Keratinocyte (primary cell): ENCODE data around the gene CIRBP. TPM values are rescaled to one million over a fixed set of nuclear protein-coding genes. Genes with fewer than 3 reads are reported as not detected.

Source experiments
- DNase-seq: peaks from one replicate; pipeline ENCODE4 v3.0.0-alpha.2; 2011; ENCODE audit warnings: low read depth, missing footprints, low spot score
- FAIRE-seq: peaks from 2 replicates; lab custom pipeline; 2011; peaks lifted over from hg19 to GRCh38; lab: Jason Lieb, UNC
- H2AFZ ChIP-seq: 2 replicates; pipeline ENCODE4 v1.6.0; 2012; ENCODE audit warnings: low read length, control low read depth, inconsistent platforms; ENCODE audit not compliant: control insufficient read depth
- H3K27ac ChIP-seq: 2 replicates; pipeline ENCODE4 v1.5.1; 2011; ENCODE audit warnings: low read length; ENCODE audit not compliant: control insufficient read depth, insufficient read depth
- H3K27me3 ChIP-seq: 3 replicates; pipeline ENCODE4 v1.6.0; 2011; ENCODE audit warnings: low read length; ENCODE audit not compliant: control insufficient read depth, insufficient read depth; ENCODE audit errors: extremely low read depth
- H3K36me3 ChIP-seq, 2 experiments: 2 replicates in 1 of 2; 3 replicates in 1 of 2; pipeline ENCODE4 v1.5.1; 2011; ENCODE audit warnings: low read length in 2 of 2, mild to moderate bottlenecking in 1 of 2; ENCODE audit not compliant: control insufficient read depth in 2 of 2, insufficient read depth in 2 of 2; ENCODE audit errors: extremely low read depth in 1 of 2
- H3K4me1 ChIP-seq: 3 replicates; pipeline ENCODE4 v1.5.1; 2011; ENCODE audit warnings: low read length; ENCODE audit not compliant: control insufficient read depth, insufficient read depth; ENCODE audit errors: extremely low read depth
- H3K4me2 ChIP-seq: 3 replicates; pipeline ENCODE4 v1.6.0; 2011; ENCODE audit warnings: low read depth, low read length; ENCODE audit not compliant: control insufficient read depth, insufficient read depth; ENCODE audit errors: extremely low read depth
- H3K4me3 ChIP-seq, 3 experiments: fragments of 200-600 bp in 1 of 3; sonication (generic) in 1 of 3; 2 replicates in 2 of 3; 3 replicates in 1 of 3; pipeline ENCODE4 v1.5.1; 2011 to 2016; ENCODE audit warnings: low read length in 3 of 3, mild to moderate bottlenecking in 3 of 3, control low read depth in 2 of 3, inconsistent platforms in 1 of 3, low read depth in 1 of 3, mixed read lengths in 1 of 3, mixed run types in 1 of 3, moderate library complexity in 1 of 3; ENCODE audit not compliant: control insufficient read depth in 2 of 3, insufficient read depth in 2 of 3; ENCODE audit errors: extremely low read depth in 1 of 3
- H3K79me2 ChIP-seq: 2 replicates; pipeline ENCODE4 v1.6.0; 2012; ENCODE audit warnings: low read length; ENCODE audit not compliant: control insufficient read depth, insufficient read depth
- H3K9ac ChIP-seq: 3 replicates; pipeline ENCODE4 v1.6.0; 2011; ENCODE audit warnings: low read length; ENCODE audit not compliant: control insufficient read depth, insufficient read depth; ENCODE audit errors: extremely low read depth
- H3K9me1 ChIP-seq: 3 replicates; pipeline ENCODE4 v1.6.0; 2011; ENCODE audit warnings: low read length; ENCODE audit not compliant: control insufficient read depth, insufficient read depth; ENCODE audit errors: extremely low read depth
- H3K9me3 ChIP-seq: 2 replicates; pipeline ENCODE4 v1.5.1; 2012; ENCODE audit warnings: low read depth, low read length; ENCODE audit not compliant: control insufficient read depth
- H4K20me1 ChIP-seq: 3 replicates; pipeline ENCODE4 v1.6.0; 2011; ENCODE audit warnings: low read length; ENCODE audit not compliant: control insufficient read depth, insufficient read depth; ENCODE audit errors: extremely low read depth
- EZH2 ChIP-seq: IDR thresholded peaks from one replicate; pipeline ENCODE4 v1.6.1; 2012; ENCODE audit warnings: inconsistent platforms, mild to moderate bottlenecking, low read length, moderate library complexity
- dilution Hi-C: fragments of 300-500 bp; cut with MboI; formaldehyde crosslinking; loops from one replicate; pipeline ENCODE4 v1.7.0; 2020; ENCODE audit warnings: low sequenced_read_pairs; ENCODE audit not compliant: extremely low pct_ligation_motif_present
- polyA plus RNA-seq, 5 experiments: library from polyadenylated mRNA; depleted of rRNA in 3 of 5; stranded (reverse) in 3 of 5; stranded (forward) in 1 of 5; unstranded in 1 of 5; fragments of >200 nt; gene quantifications; 1 replicate in 1 of 5; 2 replicates in 3 of 5; 3 replicates in 1 of 5; pipeline versions ENCODE4 v1.2.1 to v1.2.3, GENCODE V29; 2011 to 2012; ENCODE audit warnings: missing spikeins in 2 of 5, low read depth in 1 of 5, low replicate concordance in 1 of 5
- TF ChIP-seq, protein P1 (sequence below), 3 experiments: IDR thresholded peaks in 1 of 3; conservative IDR thresholded peaks in 1 of 3; optimal IDR thresholded peaks in 1 of 3; 2 replicates in 2 of 3; 3 replicates in 1 of 3; pipeline versions ENCODE3 to v1.5.1; 2011; ENCODE audit warnings: low read length in 3 of 3, mild to moderate bottlenecking in 3 of 3, moderate library complexity in 2 of 3, control low read depth in 1 of 3, inconsistent platforms in 1 of 3; ENCODE audit not compliant: insufficient read depth in 2 of 3; ENCODE audit errors: extremely low read depth in 1 of 3

Gene CIRBP
- polyA plus RNA-seq, 1 donor (not counting 4 experiments of a cell fraction or from before 2014, with no cell fraction given), result 113 TPM

DNA sequence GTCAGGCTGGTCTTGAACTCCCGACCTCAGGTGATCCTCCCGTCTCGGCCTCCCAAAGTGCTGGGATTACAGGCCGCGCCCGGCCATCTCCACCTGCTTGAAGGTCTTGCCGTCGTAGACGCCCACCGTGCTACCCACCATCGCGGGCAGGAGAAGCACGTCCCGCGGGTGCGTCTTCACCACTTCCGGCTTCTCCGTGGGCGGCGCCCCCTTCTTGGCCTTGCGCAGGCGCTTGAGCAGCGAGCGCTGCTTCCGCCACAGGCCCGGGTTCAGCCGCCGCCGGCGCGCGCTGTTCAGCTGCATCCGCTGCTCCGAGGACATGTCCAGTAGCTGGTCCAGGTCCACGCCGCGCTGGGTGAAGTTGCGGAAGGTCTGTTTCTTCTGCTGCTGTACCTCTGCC lies 38.2 kb downstream of the CIRBP start:
- FAIRE-seq, result no peak

DNA sequence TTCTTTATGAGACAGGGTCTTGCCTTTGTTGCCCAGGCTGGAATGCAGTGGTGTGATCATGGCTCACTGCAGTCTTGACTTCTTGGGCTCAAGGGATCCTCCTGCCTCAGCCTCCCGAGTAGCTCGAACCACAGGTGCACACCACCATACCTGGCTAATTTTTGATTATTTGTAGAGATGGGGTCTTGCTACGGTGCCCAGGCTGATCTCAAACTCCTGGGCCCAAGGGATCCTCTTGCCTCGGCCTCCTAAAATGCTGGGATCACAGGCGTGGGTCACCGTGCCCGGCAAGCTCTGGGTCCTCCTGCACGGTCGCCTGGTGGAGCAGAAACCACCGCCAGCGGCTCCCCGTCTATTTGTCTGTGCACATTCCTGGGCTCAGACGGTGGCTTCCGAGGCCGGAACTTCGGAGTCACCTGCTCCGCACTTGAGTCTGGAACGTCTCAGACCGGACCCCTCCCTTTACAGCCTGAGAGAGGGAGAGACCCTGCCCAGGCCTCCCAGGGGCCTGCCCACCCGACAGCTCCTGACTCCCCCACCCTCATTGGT lies 38.7 kb downstream of the CIRBP start:
- H3K27me3 ChIP-seq, result no peaks in the 10 kb centered on the region
- H3K9me1 ChIP-seq, result no peaks in the 10 kb centered on the region
- no peak for DNase-seq
- H3K36me3 ChIP-seq, result no peaks in the 10 kb centered on the region
- H3K9me3 ChIP-seq, result no peaks in the 10 kb centered on the region
- no peak overlapping the region for H3K9ac ChIP-seq
- H3K27ac ChIP-seq, result no peak overlapping the region
- H3K4me3 ChIP-seq, result no peak overlapping the region
- FAIRE-seq, result no peak
- H3K79me2 ChIP-seq, result no peaks in the 10 kb centered on the region
- H4K20me1 ChIP-seq, result no peaks in the 10 kb centered on the region
- H2AFZ ChIP-seq, result no peak overlapping the region
- no peak for TF ChIP-seq EZH2
- TF ChIP-seq, protein P1, sequence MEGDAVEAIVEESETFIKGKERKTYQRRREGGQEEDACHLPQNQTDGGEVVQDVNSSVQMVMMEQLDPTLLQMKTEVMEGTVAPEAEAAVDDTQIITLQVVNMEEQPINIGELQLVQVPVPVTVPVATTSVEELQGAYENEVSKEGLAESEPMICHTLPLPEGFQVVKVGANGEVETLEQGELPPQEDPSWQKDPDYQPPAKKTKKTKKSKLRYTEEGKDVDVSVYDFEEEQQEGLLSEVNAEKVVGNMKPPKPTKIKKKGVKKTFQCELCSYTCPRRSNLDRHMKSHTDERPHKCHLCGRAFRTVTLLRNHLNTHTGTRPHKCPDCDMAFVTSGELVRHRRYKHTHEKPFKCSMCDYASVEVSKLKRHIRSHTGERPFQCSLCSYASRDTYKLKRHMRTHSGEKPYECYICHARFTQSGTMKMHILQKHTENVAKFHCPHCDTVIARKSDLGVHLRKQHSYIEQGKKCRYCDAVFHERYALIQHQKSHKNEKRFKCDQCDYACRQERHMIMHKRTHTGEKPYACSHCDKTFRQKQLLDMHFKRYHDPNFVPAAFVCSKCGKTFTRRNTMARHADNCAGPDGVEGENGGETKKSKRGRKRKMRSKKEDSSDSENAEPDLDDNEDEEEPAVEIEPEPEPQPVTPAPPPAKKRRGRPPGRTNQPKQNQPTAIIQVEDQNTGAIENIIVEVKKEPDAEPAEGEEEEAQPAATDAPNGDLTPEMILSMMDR (optimal IDR thresholded peaks at IDR 0.05 in 1 of 3, IDR thresholded peaks at IDR 0.05 in 1 of 3, conservative IDR thresholded peaks at IDR 0.05 in 1 of 3; ENCODE audit: extremely low read depth in 1 of 3, insufficient read depth in 2 of 3, low read length in 3 of 3), result no peak
- peaks cover under 1% of the 10 kb centered on the region for H3K4me1 ChIP-seq
- H3K4me2 ChIP-seq, result no peak overlapping the region
- dilution Hi-C loops, result no loop called here

More for the DNA sequence above, 38.2 kb downstream of the CIRBP start:
- Histone ChIP-seq H3K4me1 (no peaks in the 10 kb centered on the region), H3K9me1 (no peaks in the 10 kb centered on the region), H2AFZ (no peak overlapping the region), H3K27me3 (no peaks in the 10 kb centered on the region), H3K79me2 (no peaks in the 10 kb centered on the region), H3K4me3 (no peak overlapping the region), H3K9ac (no peak overlapping the region), H3K4me2 (no peak overlapping the region), H3K9me3 (no peaks in the 10 kb centered on the region), H3K36me3 (no peaks in the 10 kb centered on the region), H4K20me1 (no peaks in the 10 kb centered on the region), H3K27ac (no peak overlapping the region)
- DNase-seq, result no peak
- dilution Hi-C loops, result no loop called here
- no peak for TF ChIP-seq EZH2

DNA sequence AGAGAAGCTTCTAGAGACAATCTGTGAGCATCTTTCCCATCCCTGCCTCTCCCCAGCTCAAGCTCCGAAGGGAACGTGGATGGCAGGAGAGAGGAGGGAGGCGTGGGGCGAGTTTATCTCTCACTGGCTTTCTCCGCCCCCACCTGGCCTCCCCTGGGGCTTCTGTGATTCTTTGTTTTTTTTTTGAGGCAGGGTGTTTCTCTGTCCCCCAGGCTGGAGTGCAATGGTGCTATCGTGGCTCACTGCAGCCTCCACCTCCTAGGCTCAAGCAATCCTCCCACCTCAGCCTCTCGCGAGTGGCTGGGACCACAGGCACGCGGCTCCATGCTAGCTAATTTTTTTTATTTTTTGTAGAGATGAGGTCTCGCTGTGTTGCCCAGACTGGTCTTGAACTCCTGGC lies 39.6 kb downstream of the CIRBP start:
- Histone ChIP-seq H3K4me3 (no peak overlapping the region), H3K36me3 (no peaks in the 10 kb centered on the region), H3K79me2 (no peaks in the 10 kb centered on the region), H3K4me2 (no peak overlapping the region), H3K9me1 (no peaks in the 10 kb centered on the region), H4K20me1 (no peaks in the 10 kb centered on the region), H3K9me3 (no peaks in the 10 kb centered on the region), H3K27ac (no peak overlapping the region), H2AFZ (no peak overlapping the region), H3K4me1 (peaks cover 9% of the 10 kb centered on the region), H3K9ac (no peak overlapping the region), H3K27me3 (no peaks in the 10 kb centered on the region)
- dilution Hi-C loops, result no loop called here
- DNase-seq (no peak), FAIRE-seq (no peak)
- TF ChIP-seq EZH2, result no peak
- TF ChIP-seq, protein P1 (optimal IDR thresholded peaks at IDR 0.05 in 1 of 3, IDR thresholded peaks at IDR 0.05 in 1 of 3, conservative IDR thresholded peaks at IDR 0.05 in 1 of 3; ENCODE audit: extremely low read depth in 1 of 3, insufficient read depth in 2 of 3, low read length in 3 of 3), result no peak
